HG03378 (cell line): ENCODE results near the gene MCF2.
A peak's percentile ranks its signal among the peaks of the same experiment; 100 is the strongest.

Experiments used
- ATAC-seq: cut with Tn5 transposase; IDR thresholded peaks from one replicate; pipeline ENCODE4 v1.9.1; 2021; ENCODE audit warnings: mild to moderate bottlenecking, moderate library complexity; ENCODE audit not compliant: unreplicated experiment

MCF2 gene

DNA sequence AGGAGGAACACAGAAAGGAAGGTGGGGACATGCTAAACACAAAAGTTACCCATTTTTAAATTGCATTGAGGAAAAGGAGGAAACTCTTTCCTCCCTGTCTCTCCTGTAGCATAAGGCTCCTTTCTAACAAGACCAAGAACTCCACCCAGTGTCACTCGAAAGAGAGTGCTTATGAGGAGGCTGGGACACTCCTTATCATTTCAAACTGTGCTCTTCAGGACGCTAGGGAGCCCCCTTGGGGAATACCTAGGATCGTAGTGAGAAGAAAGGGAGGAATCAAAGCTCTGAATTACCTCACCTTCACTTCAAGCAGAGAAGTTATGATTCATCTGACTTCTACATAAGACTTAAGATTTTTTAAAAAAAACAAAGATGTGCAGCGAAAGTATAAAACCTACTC is 111.9 kb downstream of the MCF2 start:
- ATAC-seq: no peak

- ATAC-seq: no peak
These were observed 122.4 kb downstream of the MCF2 start for GRCh38 chrX:139585613-139586012.

GRCh38 chrX:139581068-139581467 is 126.9 kb downstream of the MCF2 start:
- no peak for ATAC-seq

GRCh38 chrX:139566981-139567380 is 141.0 kb downstream of the MCF2 start:
- no peak for ATAC-seq

DNA sequence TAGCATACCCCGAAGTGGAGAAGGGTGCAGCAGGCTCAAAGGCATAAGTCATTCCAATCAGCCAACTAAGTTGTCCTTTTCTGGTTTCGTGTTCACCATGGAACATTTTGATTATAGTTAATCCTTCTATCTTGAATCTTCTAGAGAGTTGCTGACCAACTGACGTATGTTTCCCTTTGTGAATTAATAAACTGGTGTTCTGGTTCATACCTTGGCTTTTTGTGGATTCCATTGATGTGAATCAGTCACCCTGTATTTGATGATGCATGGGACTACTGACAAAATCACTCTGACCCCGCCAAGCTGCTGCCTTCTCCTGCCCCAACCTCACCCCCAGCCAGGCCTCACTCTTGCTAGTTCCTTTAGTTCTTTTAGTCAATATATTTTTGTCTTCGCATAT is 144.7 kb downstream of the MCF2 start:
- no peak for ATAC-seq

DNA sequence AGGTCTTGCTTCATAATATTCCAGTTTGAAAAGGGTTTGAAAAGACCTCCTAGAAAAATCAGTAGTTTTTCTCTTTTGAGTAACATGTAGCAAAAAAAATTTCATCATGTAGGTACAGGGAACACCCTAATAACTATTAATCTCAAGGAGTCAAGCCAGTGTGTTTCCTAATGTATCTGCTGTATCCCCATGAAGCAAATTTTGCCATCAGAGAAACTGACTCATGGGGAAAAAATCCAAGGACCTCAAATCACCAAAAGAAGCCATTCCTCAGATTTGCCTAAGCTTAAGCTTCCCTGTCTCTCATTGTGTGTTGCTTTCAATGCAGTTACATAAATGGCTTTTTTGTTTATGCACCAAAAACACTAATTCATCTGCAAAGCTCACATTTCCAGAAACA is 147.7 kb downstream of the MCF2 start:
- no peak for ATAC-seq

DNA sequence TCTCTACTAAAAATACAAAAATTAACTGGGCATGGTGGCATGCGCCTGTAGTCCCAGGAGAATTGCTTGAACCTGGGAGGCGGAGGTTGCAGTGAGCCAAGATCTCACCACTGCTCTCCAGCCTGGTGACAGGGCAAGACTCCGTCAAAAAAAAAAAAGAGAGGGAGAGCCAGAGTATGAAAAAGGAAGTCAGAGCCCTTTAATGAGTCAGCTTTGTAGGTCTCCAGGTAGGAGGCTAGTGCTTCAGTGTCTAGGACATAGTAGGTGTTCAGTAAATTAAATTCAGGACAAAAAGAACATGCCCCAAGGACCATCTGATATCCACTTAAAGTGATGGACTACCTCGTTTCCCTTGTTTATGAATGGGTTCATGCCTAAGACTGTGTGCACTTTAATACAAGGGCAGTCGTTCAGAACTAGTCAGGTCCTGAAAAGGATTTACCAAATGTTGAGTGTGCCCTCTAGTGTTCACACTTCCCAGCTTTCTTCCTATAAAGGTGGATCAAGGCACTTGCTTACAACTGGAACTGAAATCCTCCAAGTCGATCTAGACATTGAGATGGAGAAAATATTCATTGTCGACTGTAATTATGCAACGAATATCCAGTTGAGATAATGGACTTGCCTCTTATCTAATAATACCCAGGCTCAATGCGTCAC is 148.5 kb downstream of the MCF2 start:
- ATAC-seq: peak; percentile 85

GRCh38 chrX:139554991-139555675 is 152.8 kb downstream of the MCF2 start:
- ATAC-seq: no peak

GRCh38 chrX:139554376-139554775 is 153.6 kb downstream of the MCF2 start:
- peak; percentile 15 for ATAC-seq

DNA sequence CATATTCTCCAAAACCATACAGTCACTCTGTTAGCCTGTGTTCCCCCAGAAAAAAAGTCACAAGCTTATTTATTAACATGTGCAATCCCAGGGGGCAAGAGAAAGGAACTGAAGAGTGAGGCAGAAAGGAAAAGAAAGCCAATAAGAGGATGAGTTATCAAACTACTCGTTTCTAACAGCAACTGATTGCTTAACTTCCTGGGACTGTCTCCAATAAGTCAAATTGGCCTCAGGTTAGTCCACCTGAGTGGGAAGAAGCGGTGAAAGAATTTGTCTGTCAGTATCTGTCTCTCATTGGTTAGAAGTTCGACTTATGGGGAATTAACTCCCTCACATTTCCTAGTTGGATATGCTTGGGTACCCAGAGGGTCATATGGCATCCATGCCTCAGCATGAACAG is 163.4 kb downstream of the MCF2 start:
- ATAC-seq: no peak

DNA sequence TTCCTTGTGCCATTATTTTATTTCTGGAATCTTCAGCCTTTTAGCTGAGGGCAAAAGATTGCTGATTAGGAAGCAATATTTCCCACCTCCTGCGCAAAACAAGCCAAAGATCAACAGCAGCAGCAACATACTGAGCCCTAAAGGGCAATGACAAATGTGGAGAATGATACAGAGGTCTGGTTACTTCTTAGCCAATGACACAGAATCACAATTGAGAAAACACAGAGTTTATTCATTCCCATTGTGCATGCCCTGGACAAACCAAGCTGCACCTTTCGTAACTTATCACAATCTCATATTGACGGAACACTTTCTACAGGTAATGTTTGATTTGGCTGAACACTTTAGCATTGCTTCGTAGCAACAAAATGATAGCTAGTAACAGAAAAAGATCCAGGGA is 164.0 kb downstream of the MCF2 start:
- ATAC-seq: no peak

DNA sequence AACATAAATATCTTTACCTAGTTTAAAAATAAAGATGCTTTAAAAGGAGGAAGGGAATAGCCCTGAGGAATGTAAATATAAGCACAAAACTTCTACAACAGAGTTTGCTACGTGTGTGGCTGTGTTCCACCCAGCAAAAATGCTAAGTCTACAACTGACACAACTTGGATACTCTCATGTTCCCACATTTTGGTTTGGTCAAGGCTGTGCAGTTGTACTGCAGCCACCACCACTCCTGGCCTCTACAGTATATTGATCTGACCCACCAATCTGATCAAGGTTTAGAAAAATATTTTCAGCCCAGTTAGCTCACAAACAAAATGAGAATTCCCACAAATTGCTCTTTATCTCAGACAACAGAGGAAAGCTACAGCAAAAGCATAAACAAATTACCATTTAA is 165.3 kb downstream of the MCF2 start:
- ATAC-seq: no peak

DNA sequence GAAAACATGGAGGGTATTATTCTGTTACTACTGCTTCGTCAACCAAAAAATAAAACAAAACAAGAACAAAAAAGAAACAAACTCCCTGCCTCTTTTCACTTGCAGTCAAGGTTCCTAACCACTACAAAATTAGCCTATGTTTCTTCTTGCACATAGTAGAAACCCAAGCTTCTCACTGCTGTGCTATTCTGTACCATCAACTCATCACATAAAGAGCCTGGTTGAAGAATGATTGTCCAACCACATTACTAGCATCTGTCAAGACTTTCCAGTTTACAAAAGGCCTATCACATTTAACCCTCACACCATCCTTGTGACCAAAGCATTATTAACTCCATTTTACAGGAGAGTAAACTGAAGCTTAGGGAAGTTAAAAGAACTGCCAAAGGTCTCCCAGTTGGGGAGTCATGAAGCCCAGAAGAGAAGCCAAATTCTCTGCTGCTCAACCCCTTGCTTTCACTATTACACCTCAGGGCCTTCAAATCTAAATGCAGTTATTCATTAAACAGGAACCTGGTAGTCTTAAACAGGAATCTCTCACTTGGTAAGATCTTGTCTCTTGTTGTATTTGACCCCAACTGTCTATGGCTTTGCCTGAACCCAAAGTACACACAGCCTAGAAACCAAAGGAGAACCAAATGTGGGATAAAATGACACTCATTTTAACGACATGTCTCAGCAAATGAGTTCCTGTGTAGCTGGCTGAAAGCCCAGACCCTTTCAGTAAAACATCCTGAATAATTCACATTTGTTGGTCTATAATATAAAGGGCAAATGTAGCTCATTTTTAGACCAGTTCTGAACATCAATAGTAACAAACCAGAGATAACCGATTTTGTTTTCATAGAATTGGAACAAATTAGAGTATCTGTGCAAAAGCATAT is 168.8 kb downstream of the MCF2 start:
- ATAC-seq: peak; percentile 91

- no peak for ATAC-seq
These were observed 174.5 kb downstream of the MCF2 start for GRCh38 chrX:139533444-139533843.

DNA sequence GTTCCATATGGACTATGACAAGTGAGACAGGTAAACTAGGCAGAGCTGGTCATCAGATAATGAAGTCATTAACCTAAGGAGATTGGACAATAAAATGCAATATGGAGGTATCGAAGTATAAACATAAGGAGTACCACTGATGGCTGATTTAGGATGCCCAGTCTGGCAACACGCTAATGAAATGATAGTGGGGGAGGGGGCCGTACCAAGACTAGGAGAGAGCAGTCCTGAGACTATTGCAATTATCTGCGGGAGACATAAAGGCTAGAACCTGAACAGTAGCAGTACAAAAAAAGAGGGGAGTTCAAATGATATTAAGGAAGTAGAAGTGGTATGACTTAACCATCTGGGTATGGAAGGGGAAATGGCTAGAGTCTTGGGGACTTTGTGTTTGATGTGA is 175.1 kb downstream of the MCF2 start:
- ATAC-seq: no peak
